T-cell (primary cell): ENCODE measurements around the gene RAPH1. TPM values are rescaled to one million over a fixed set of nuclear protein-coding genes. Genes with fewer than 3 reads are reported as not detected.

Experiments
- ATAC-seq, 4 experiments: fragments of 200-7000 bp in 3 of 4; fragments of 150-1000 bp in 1 of 4; cut with Tn5 transposase; replicated peaks in 1 of 4; 1 replicate in 3 of 4; 2 replicates in 1 of 4; pipeline ENCODE4 v1.10.0; 2021; ENCODE audit warnings: moderate library complexity in 3 of 4, mild to moderate bottlenecking in 2 of 4, moderate number of reproducible peaks in 1 of 4
- CTCF ChIA-PET, 2 donors: fragments of 300-600 bp; sonication (Branson Sonifier 250); formaldehyde crosslinking; loops; one replicate each; lab custom pipeline; 2022; ENCODE audit warnings: antibody characterized with exemption in 2 of 2; lab: Charles Lee
- POLR2A ChIA-PET, 2 donors: fragments of 300-600 bp; sonication (Branson Sonifier 250); formaldehyde crosslinking; loops; one replicate each; lab custom pipeline; 2022; ENCODE audit warnings: antibody characterized with exemption in 2 of 2; lab: Charles Lee
- DNase-seq, 35 experiments: peaks; one replicate each; pipeline versions ENCODE4 v3.0.0 to v3.0.0-alpha.2; 2013 to 2023
- H3K27ac ChIP-seq: one replicate; pipeline ENCODE4 v1.5.1; 2013; ENCODE audit warnings: low read length
- H3K27me3 ChIP-seq, 2 experiments: replicated peaks in 1 of 2; 1 replicate in 1 of 2; 2 replicates in 1 of 2; pipeline versions ENCODE4 v1.6.1 to v1.7.0; 2013; ENCODE audit warnings: low read length in 1 of 2, mixed read lengths in 1 of 2; ENCODE audit not compliant: control insufficient read depth in 2 of 2, insufficient read depth in 2 of 2; ENCODE audit errors: extremely low read depth in 1 of 2
- H3K36me3 ChIP-seq, 2 donors: 1 replicate in 1 of 2; 2 replicates in 1 of 2; pipeline versions ENCODE4 v1.6.1 to v1.7.0; 2013; ENCODE audit warnings: low read length in 1 of 2; ENCODE audit not compliant: control insufficient read depth in 2 of 2, insufficient read depth in 1 of 2; ENCODE audit errors: extremely low read depth in 1 of 2
- H3K4me1 ChIP-seq, 2 experiments: 1 replicate in 1 of 2; 2 replicates in 1 of 2; pipeline versions ENCODE4 v1.6.1 to v1.7.0; 2013; ENCODE audit warnings: low read length in 2 of 2, mixed read lengths in 1 of 2; ENCODE audit not compliant: insufficient read depth in 2 of 2, control insufficient read depth in 1 of 2; ENCODE audit errors: extremely low read depth in 1 of 2
- H3K4me3 ChIP-seq, 2 donors: 1 replicate in 1 of 2; 2 replicates in 1 of 2; pipeline versions ENCODE4 v1.5.1 to v1.7.0; 2013; ENCODE audit warnings: mild to moderate bottlenecking in 2 of 2, low read length in 1 of 2, moderate library complexity in 1 of 2; ENCODE audit not compliant: control insufficient read depth in 1 of 2; ENCODE audit errors: extremely low read depth in 1 of 2
- H3K9me3 ChIP-seq: 2 replicates; pipeline ENCODE4 v1.7.0; 2013
- H3K27ac Mint-ChIP-seq, 2 donors: one replicate each; pipeline ENCODE4 v1.8.0; 2020 to 2021; ENCODE audit warnings: mild to moderate bottlenecking in 2 of 2, mixed read lengths in 2 of 2
- H3K27me3 Mint-ChIP-seq, 2 donors: one replicate each; pipeline ENCODE4 v1.8.0; 2021 to 2022; ENCODE audit warnings: mixed read lengths in 2 of 2
- H3K36me3 Mint-ChIP-seq: one replicate; pipeline ENCODE4 v1.8.0; 2021; ENCODE audit warnings: mixed read lengths
- H3K4me1 Mint-ChIP-seq, 3 donors: one replicate each; pipeline ENCODE4 v1.8.0; 2020 to 2022; ENCODE audit warnings: mixed read lengths in 3 of 3, mild to moderate bottlenecking in 1 of 3
- H3K4me3 Mint-ChIP-seq, 3 donors: one replicate each; pipeline ENCODE4 v1.8.0; 2020 to 2022; ENCODE audit warnings: mild to moderate bottlenecking in 3 of 3, mixed read lengths in 3 of 3, moderate library complexity in 3 of 3
- H3K9me3 Mint-ChIP-seq, 3 donors: one replicate each; pipeline ENCODE4 v1.8.0; 2020 to 2022; ENCODE audit warnings: mixed read lengths in 3 of 3
- WGBS: methylation state at CpG from one replicate; pipeline ENCODE4 v1.1.5; 2013; ENCODE audit warnings: missing lambda C conversion rate; ENCODE audit not compliant: insufficient coverage; 5-methylcytosine and 5-hydroxymethylcytosine counted together
- total RNA-seq, 35 experiments: library from RNA in 6 of 35; stranded (reverse) in 6 of 35; fragments of 120-200 nt in 1 of 35; gene quantifications; one replicate each; pipeline versions ENCODE4 v1.2.1 to v1.2.4 and lab custom pipeline; 2013 to 2026

Gene RAPH1
- total RNA-seq, 5 donors from 2014 or later (not counting 1 experiment from before 2014, with no cell fraction given) = 1.4 to 4.4 (median 2.8) TPM

DNA sequence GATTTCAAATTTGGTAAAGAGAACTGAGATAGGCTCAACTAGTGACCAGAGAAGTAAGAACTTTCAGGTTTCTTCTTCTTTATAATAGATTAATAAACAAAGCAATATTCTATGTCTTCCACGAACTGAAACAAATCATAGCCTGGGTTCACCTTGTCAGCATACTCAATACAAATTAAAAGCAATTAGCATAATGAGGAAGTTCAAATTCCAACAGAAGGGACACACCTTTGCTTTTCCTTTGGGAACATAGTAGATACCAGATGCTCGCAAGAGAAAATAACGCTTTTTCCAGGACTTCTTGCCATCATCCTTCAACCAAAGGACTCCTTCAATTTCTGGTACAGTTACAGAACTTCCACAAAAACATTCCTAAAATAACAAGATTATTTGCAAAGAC is 79.9 kb downstream of the RAPH1 start:
- H3K27me3 ChIP-seq = no peaks in the 10 kb centered on the region
- Mint-ChIP-seq H3K4me3 (no peak overlapping the region), H3K4me1 (peaks cover 0 to 4% (median 0%) of the 10 kb centered on the region in 3 donors), H3K27ac (no peak overlapping the region), H3K36me3 (peaks cover 3% of the 10 kb centered on the region), H3K27me3 (no peaks in the 10 kb centered on the region), H3K9me3 (no peaks in the 10 kb centered on the region)
- H3K9me3 ChIP-seq = no peaks in the 10 kb centered on the region
- WGBS = 78% methylated on average over 3 of the region's 3 CpGs
- ATAC-seq = no peak
- H3K27ac ChIP-seq = no peak overlapping the region
- no peaks in the 10 kb centered on the region for H3K36me3 ChIP-seq
- DNase-seq = no peak
- no peak overlapping the region for H3K4me3 ChIP-seq
- POLR2A ChIA-PET = no interaction called here
- CTCF ChIA-PET = interaction anchor here (0.5 to 1.7 kb wide), 5 partner anchors 21 to 946 kb away, joined by 3 to 9 read pairs (median 5); no protein-coding TSS in a partner anchor
- no peaks in the 10 kb centered on the region for H3K4me1 ChIP-seq

GRCh38 chr2:203453858-203454451 is 81.1 kb downstream of the RAPH1 start:
- no peaks in the 10 kb centered on the region for H3K36me3 ChIP-seq
- peak in 3 of 4 experiments; percentile 29 to 60 (median 34) for ATAC-seq
- H3K27ac ChIP-seq = no peak overlapping the region
- Mint-ChIP-seq H3K27me3 (no peaks in the 10 kb centered on the region), H3K9me3 (no peaks in the 10 kb centered on the region), H3K27ac (no peak overlapping the region), H3K4me1 (peaks cover 0 to 4% (median 0%) of the 10 kb centered on the region in 3 donors), H3K4me3 (no peak overlapping the region), H3K36me3 (no peaks in the 10 kb centered on the region)
- DNase-seq = peak in 14 of 35 experiments; percentile 1 to 69 (median 14)
- WGBS = no CpG with 5 or more reads among the region's 1 CpG
- no peaks in the 10 kb centered on the region for H3K27me3 ChIP-seq
- no peak overlapping the region for H3K4me3 ChIP-seq
- POLR2A ChIA-PET = interaction anchor here in 1 of 2 donors (0.6 kb wide), 1 partner anchor 333 kb away, joined by 3 read pairs; no protein-coding TSS in a partner anchor
- H3K4me1 ChIP-seq = no peaks in the 10 kb centered on the region
- CTCF ChIA-PET = interaction anchor here (0.6 to 1.7 kb wide), 9 partner anchors 9 to 742 kb away, joined by 3 to 7 read pairs (median 3); no protein-coding TSS in a partner anchor
- H3K9me3 ChIP-seq = no peaks in the 10 kb centered on the region

DNA sequence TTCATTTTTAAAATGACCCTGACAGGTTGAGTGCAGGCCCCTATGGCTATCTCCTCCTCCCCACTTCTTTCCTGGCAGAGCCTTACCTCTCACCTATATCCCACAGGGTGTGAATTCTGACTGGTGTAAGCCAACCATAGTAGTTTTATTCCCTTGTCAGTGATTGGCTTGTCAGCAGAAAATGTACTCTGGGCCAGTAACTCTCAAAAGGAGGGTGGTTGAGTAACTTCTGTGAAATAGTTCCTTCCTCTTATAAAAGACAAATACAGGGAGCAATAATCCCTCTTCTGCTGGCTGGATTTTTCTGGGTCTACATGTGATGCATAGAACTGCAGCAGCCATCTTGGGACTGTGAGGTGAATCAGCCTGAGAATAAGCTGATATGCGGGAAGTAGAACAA is 83.4 kb downstream of the RAPH1 start:
- POLR2A ChIA-PET = no interaction called here
- no CpG with 5 or more reads among the region's 1 CpG for WGBS
- no peak overlapping the region for H3K27ac Mint-ChIP-seq

DNA sequence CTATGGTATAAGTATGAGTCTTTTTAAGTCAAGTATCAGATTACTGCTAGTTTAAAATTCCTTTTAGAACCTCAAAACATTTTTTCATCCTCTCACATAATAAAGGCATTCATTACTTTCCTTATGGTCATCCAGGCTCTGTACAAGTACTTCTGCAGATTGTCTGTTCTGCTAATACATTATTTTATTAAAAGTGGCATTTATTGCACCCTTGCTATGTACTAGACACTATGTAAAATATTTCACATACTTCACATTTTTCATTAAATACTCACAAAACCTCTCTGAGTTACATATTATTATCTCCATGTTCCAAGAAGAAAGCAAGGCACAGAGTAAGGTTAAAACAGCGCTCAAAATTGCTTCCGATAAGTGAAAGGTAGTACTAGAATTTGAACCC is 84.1 kb downstream of the RAPH1 start:
- Mint-ChIP-seq H3K4me1 (peaks cover 0 to 4% (median under 1%) of the 10 kb centered on the region in 3 donors), H3K9me3 (no peaks in the 10 kb centered on the region), H3K4me3 (no peak overlapping the region), H3K36me3 (no peaks in the 10 kb centered on the region), H3K27ac (no peak overlapping the region), H3K27me3 (no peaks in the 10 kb centered on the region)
- no CpG with 5 or more reads among the region's 2 CpGs for WGBS
- POLR2A ChIA-PET = no interaction called here
- Histone ChIP-seq H3K4me1 (no peaks in the 10 kb centered on the region), H3K9me3 (no peaks in the 10 kb centered on the region), H3K27me3 (no peaks in the 10 kb centered on the region), H3K27ac (no peak overlapping the region), H3K36me3 (no peaks in the 10 kb centered on the region), H3K4me3 (no peak overlapping the region)
- CTCF ChIA-PET = no interaction called here
- no peak for ATAC-seq
- DNase-seq = no peak

More for the DNA sequence above, 83.4 kb downstream of the RAPH1 start:
- Histone ChIP-seq H3K4me1 (no peaks in the 10 kb centered on the region), H3K27me3 (no peaks in the 10 kb centered on the region), H3K36me3 (no peaks in the 10 kb centered on the region), H3K27ac (no peak overlapping the region), H3K4me3 (no peak overlapping the region), H3K9me3 (no peaks in the 10 kb centered on the region)
- ATAC-seq (no peak), DNase-seq (no peak)
- CTCF ChIA-PET = no interaction called here
- H3K27me3 Mint-ChIP-seq = no peaks in the 10 kb centered on the region
- H3K36me3 Mint-ChIP-seq = no peaks in the 10 kb centered on the region
- peaks cover 0 to 4% (median 0%) of the 10 kb centered on the region in 3 donors for H3K4me1 Mint-ChIP-seq
- no peaks in the 10 kb centered on the region for H3K9me3 Mint-ChIP-seq
- no peak overlapping the region for H3K4me3 Mint-ChIP-seq

DNA sequence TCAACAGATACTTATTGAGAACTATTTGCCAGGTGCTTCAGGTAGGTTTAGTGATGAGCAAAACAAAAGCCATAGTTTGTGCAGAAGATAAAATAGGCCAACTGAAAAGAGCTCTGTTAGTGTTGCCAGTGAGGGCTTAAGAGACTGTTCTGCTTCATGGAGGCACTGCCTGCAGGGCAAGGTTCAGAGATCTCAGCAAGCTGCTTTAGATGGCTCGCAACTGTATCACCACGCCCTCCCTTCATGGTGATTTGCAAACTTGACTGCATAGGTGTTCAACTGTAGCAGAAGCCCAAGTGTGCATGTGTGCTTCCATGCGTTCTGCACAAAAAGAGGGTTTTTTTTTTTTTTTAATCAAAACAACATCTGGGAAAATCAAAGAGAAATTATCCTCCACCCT is 84.5 kb downstream of the RAPH1 start:
- DNase-seq (no peak), ATAC-seq (no peak)
- H3K4me1 ChIP-seq = no peaks in the 10 kb centered on the region
- Mint-ChIP-seq H3K4me1 (peaks cover 0 to 4% (median 2%) of the 10 kb centered on the region in 3 donors), H3K9me3 (no peaks in the 10 kb centered on the region), H3K27me3 (no peaks in the 10 kb centered on the region), H3K27ac (no peak overlapping the region), H3K36me3 (no peaks in the 10 kb centered on the region), H3K4me3 (no peak overlapping the region)
- no peak overlapping the region for H3K27ac ChIP-seq
- no peaks in the 10 kb centered on the region for H3K9me3 ChIP-seq
- no peak overlapping the region for H3K4me3 ChIP-seq
- H3K36me3 ChIP-seq = no peaks in the 10 kb centered on the region
- 100% methylated on average over 2 of the region's 3 CpGs for WGBS
- no peaks in the 10 kb centered on the region for H3K27me3 ChIP-seq
- ChIA-PET POLR2A (no interaction called here), CTCF (interaction anchor here (0.6 to 0.7 kb wide), 7 partner anchors 9 to 1367 kb away, joined by 3 to 5 read pairs (median 3); no protein-coding TSS in a partner anchor)

- ATAC-seq = no peak
- Mint-ChIP-seq H3K27me3 (no peaks in the 10 kb centered on the region), H3K9me3 (no peaks in the 10 kb centered on the region), H3K27ac (no peak overlapping the region), H3K36me3 (peaks cover 3% of the 10 kb centered on the region), H3K4me1 (peaks cover 0 to 4% (median 0%) of the 10 kb centered on the region in 3 donors), H3K4me3 (no peak overlapping the region)
- ChIA-PET CTCF (interaction anchor here in 1 of 2 donors (0.6 kb wide), 1 partner anchor 419 kb away, joined by 3 read pairs; no protein-coding TSS in a partner anchor), POLR2A (no interaction called here)
- no peak overlapping the region for H3K27ac ChIP-seq
- no peak for DNase-seq
- no peaks in the 10 kb centered on the region for H3K4me1 ChIP-seq
- WGBS = 93% methylated on average over 3 of the region's 3 CpGs
- no peaks in the 10 kb centered on the region for H3K9me3 ChIP-seq
- H3K27me3 ChIP-seq = no peaks in the 10 kb centered on the region
- no peaks in the 10 kb centered on the region for H3K36me3 ChIP-seq
- no peak overlapping the region for H3K4me3 ChIP-seq
Measured at GRCh38 chr2:203446780-203447179, 88.3 kb downstream of the RAPH1 start.
